AG04449 (cell line): ENCODE results near the gene ULK4.
A peak's percentile ranks its signal among the peaks of the same experiment; 100 is the strongest.
"Not testable (repeated sequence)": the region's sequence is repeated elsewhere in the genome, so short reads cannot be mapped to it uniquely, and the experiment has no call there.

Experiments
- CTCF ChIA-PET: fragments of 350-600 bp; formaldehyde crosslinking; extraction: SDS; loops from one replicate; lab custom pipeline; 2021; ENCODE audit warnings: antibody characterized with exemption; lab: Yijun Ruan, JAX
- POLR2A ChIA-PET: fragments of 400-600, 350-600 bp; formaldehyde crosslinking; extraction: SDS; loops from one replicate; lab custom pipeline; 2020; ENCODE audit warnings: antibody characterized with exemption, inconsistent platforms; lab: Yijun Ruan, JAX
- DNase-seq: peaks from one replicate; pipeline ENCODE4 v3.0.0-alpha.2; 2010; ENCODE audit warnings: low read depth, low spot score
- H3K4me3 ChIP-seq: 2 replicates; pipeline ENCODE4 v1.5.1; 2011; ENCODE audit warnings: low read depth, mild to moderate bottlenecking, control low read depth, low read length
- CTCF ChIP-seq: IDR thresholded peaks from one replicate; pipeline ENCODE4 v1.5.1; 2011; ENCODE audit warnings: mild to moderate bottlenecking, moderate library complexity, low read length, control low read depth, inconsistent platforms; ENCODE audit not compliant: insufficient read depth; ENCODE audit errors: missing control alignments

The ULK4 gene

GRCh38 chr3:41888368-41889076 is 73.4 kb downstream of the ULK4 start:
- CTCF ChIA-PET, result interaction anchor here (1.1 to 1.6 kb wide), 3 partner anchors 10 to 341 kb away, joined by 3 to 4 read pairs (median 3); no protein-coding TSS in a partner anchor
- POLR2A ChIA-PET, result no interaction called here
- no peak for TF ChIP-seq CTCF
- no peak overlapping the region for H3K4me3 ChIP-seq
- no peak for DNase-seq

- TF ChIP-seq CTCF, result no peak
- ChIA-PET POLR2A (no interaction called here), CTCF (interaction anchor here (1.1 to 15.8 kb wide), 6 partner anchors 11 to 1555 kb away, joined by 4 to 297 read pairs (median 6); no protein-coding TSS in a partner anchor)
- no peak for DNase-seq
- H3K4me3 ChIP-seq, result no peak overlapping the region
These were observed 78.9 kb downstream of the ULK4 start for GRCh38 chr3:41882956-41883355.

- POLR2A ChIA-PET, result no interaction called here
- CTCF ChIA-PET, result interaction anchor here (0.7 to 15.8 kb wide), 9 partner anchors 8 to 1558 kb away, joined by 3 to 297 read pairs (median 3); no protein-coding TSS in a partner anchor
- no peak overlapping the region for H3K4me3 ChIP-seq
- no peak for DNase-seq
- peak; percentile 44 for TF ChIP-seq CTCF
These were observed 80.6 kb downstream of the ULK4 start for GRCh38 chr3:41881233-41881821.

- H3K4me3 ChIP-seq, result no peak overlapping the region
- no peak for DNase-seq
- no peak for TF ChIP-seq CTCF
- CTCF ChIA-PET, result interaction anchor here (0.7 to 15.8 kb wide), 8 partner anchors 9 to 1557 kb away, joined by 3 to 297 read pairs (median 4); no protein-coding TSS in a partner anchor
- POLR2A ChIA-PET, result no interaction called here
These were observed 81.5 kb downstream of the ULK4 start for GRCh38 chr3:41880387-41880786.

- DNase-seq, H3K4me3 ChIP-seq, POLR2A ChIA-PET: not testable (repeated sequence)
- CTCF ChIA-PET, result interaction anchor here (0.6 to 15.8 kb wide), 3 partner anchors 222 to 1295 kb away, joined by 3 to 297 read pairs (median 4); no protein-coding TSS in a partner anchor
These were observed 84.2 kb downstream of the ULK4 start for GRCh38 chr3:41877741-41878140.

- no peak for TF ChIP-seq CTCF
- ChIA-PET CTCF (interaction anchor here (1.0 to 15.8 kb wide), 3 partner anchors 8 to 1546 kb away, joined by 3 to 297 read pairs (median 11); no protein-coding TSS in a partner anchor), POLR2A (no interaction called here)
- no peak overlapping the region for H3K4me3 ChIP-seq
- DNase-seq, result no peak
These were observed 87.9 kb downstream of the ULK4 start for GRCh38 chr3:41874022-41874421.
